Neural cell (in vitro differentiated cells): ENCODE results near the gene EIF4B. TPM values are rescaled to one million over a fixed set of nuclear protein-coding genes. Genes with fewer than 3 reads are reported as not detected.

Experiments used
- H2AFZ ChIP-seq: fragments of 200-600, 300-800 bp; sonication (generic), shearing (Covaris generic); 2 replicates; pipeline ENCODE4 v1.6.0; 2014; ENCODE audit warnings: low read depth, mild to moderate bottlenecking, antibody characterized with exemption, low read length, moderate library complexity
- H3F3A ChIP-seq: fragments of 200-600 bp; shearing (Covaris generic); 2 replicates; pipeline ENCODE4 v1.6.1; 2016; ENCODE audit warnings: mild to moderate bottlenecking, moderate library complexity, mixed read lengths, antibody characterized with exemption, low read length; ENCODE audit not compliant: insufficient read depth, poor library complexity, severe bottlenecking
- H3K27ac ChIP-seq: fragments of 200-600, 300-800 bp; sonication (generic), shearing (Covaris generic); 2 replicates; pipeline ENCODE4 v1.5.1; 2014; ENCODE audit warnings: mild to moderate bottlenecking, low read length, moderate library complexity
- H3K27me3 ChIP-seq: fragments of 300-800, 200-600 bp; sonication (generic), shearing (Covaris generic); 2 replicates; pipeline ENCODE4 v1.6.0; 2014; ENCODE audit warnings: mild to moderate bottlenecking, low read depth, low read length, moderate library complexity; ENCODE audit not compliant: insufficient read depth
- H3K36me3 ChIP-seq: fragments of 300-800, 200-600 bp; sonication (generic), shearing (Covaris generic); 2 replicates; pipeline ENCODE4 v1.5.1; 2014; ENCODE audit warnings: mild to moderate bottlenecking, antibody characterized with exemption, low read length, moderate library complexity; ENCODE audit not compliant: insufficient read depth
- H3K4me2 ChIP-seq: fragments of 300-800, 200-600 bp; sonication (generic), shearing (Covaris generic); 2 replicates; pipeline ENCODE4 v1.6.0; 2014; ENCODE audit warnings: mild to moderate bottlenecking, low read length
- H3K4me3 ChIP-seq: fragments of 300-800, 200-600 bp; sonication (generic), shearing (Covaris generic); 2 replicates; pipeline ENCODE4 v1.5.1; 2014; ENCODE audit warnings: mild to moderate bottlenecking, low read length, moderate library complexity
- H3K79me2 ChIP-seq: fragments of 200-600 bp; shearing (Covaris generic); replicated peaks from 2 replicates; pipeline ENCODE4 v1.6.0; 2014; ENCODE audit warnings: mild to moderate bottlenecking, low read length, moderate library complexity; ENCODE audit not compliant: insufficient read depth
- H3K9ac ChIP-seq: fragments of 300-800, 200-600 bp; sonication (generic), shearing (Covaris generic); 2 replicates; pipeline ENCODE4 v1.6.1; 2016; ENCODE audit warnings: mild to moderate bottlenecking, low read length, mixed read lengths
- H3K9me2 ChIP-seq: fragments of 200-600 bp; shearing (Covaris generic); 2 replicates; pipeline ENCODE4 v1.6.1; 2016; ENCODE audit warnings: mild to moderate bottlenecking, low read length, mixed read lengths; ENCODE audit not compliant: insufficient read depth
- H3K9me3 ChIP-seq: fragments of 200-600, 300-800 bp; sonication (generic), shearing (Covaris generic); 2 replicates; pipeline ENCODE4 v1.6.1; 2016; ENCODE audit warnings: mild to moderate bottlenecking, mixed run types, low read length, moderate library complexity, mixed read lengths
- H4K20me1 ChIP-seq: fragments of 200-600 bp; shearing (Covaris generic); 2 replicates; pipeline ENCODE4 v1.6.1; 2016; ENCODE audit warnings: mild to moderate bottlenecking, mixed run types; ENCODE audit not compliant: insufficient read depth
- EP300 ChIP-seq: fragments of 450-650 bp; conservative IDR thresholded peaks from 2 replicates; pipeline ENCODE4 v1.6.1; 2014; ENCODE audit warnings: antibody characterized with exemption, mild to moderate bottlenecking, moderate library complexity; ENCODE audit not compliant: poor library complexity, severe bottlenecking
- EZH2 ChIP-seq: fragments of 200-600, 300-800 bp; shearing (Covaris generic), sonication (generic); IDR thresholded peaks from 2 replicates; pipeline ENCODE4 v1.6.1; 2014; ENCODE audit warnings: antibody characterized with exemption, low read length, borderline replicate concordance, mild to moderate bottlenecking; ENCODE audit not compliant: insufficient read depth, poor library complexity, severe bottlenecking
- MXI1 ChIP-seq: fragments of 450-650 bp; conservative IDR thresholded peaks from 2 replicates; pipeline ENCODE4 v1.6.1; 2014; ENCODE audit warnings: antibody characterized with exemption, mild to moderate bottlenecking; ENCODE audit not compliant: poor library complexity, severe bottlenecking
- POLR2AphosphoS5 ChIP-seq: IDR thresholded peaks from 2 replicates; pipeline ENCODE4 v1.6.1; 2012
- RAD21 ChIP-seq: fragments of 450-650 bp; conservative IDR thresholded peaks from 2 replicates; pipeline ENCODE4 v1.6.1; 2014; ENCODE audit warnings: antibody characterized with exemption, mild to moderate bottlenecking, moderate library complexity
- REST ChIP-seq: IDR thresholded peaks from 2 replicates; pipeline ENCODE4 v1.6.1; 2012; ENCODE audit warnings: borderline replicate concordance
- SMC3 ChIP-seq: fragments of 450-650 bp; conservative IDR thresholded peaks from 2 replicates; pipeline ENCODE4 v1.6.1; 2014; ENCODE audit warnings: antibody characterized with exemption, mild to moderate bottlenecking, moderate library complexity; ENCODE audit not compliant: poor library complexity
- TAF1 ChIP-seq: IDR thresholded peaks from 2 replicates; pipeline ENCODE4 v1.6.1; 2012; ENCODE audit warnings: low read depth
- polyA plus RNA-seq: library from polyadenylated mRNA; depleted of rRNA; stranded (reverse); fragments of >200 nt; gene quantifications from 2 replicates; pipeline ENCODE4 v1.2.3, GENCODE V29; 2014
- TF ChIP-seq, protein P1 (sequence below): fragments of 450-650 bp; IDR thresholded peaks from 2 replicates; pipeline ENCODE4 v1.5.1; 2014; ENCODE audit warnings: antibody characterized with exemption, mild to moderate bottlenecking, moderate library complexity; ENCODE audit not compliant: poor library complexity, severe bottlenecking

The EIF4B gene
- polyA plus RNA-seq, 1 donor from 2014 or later, result 333 TPM

DNA sequence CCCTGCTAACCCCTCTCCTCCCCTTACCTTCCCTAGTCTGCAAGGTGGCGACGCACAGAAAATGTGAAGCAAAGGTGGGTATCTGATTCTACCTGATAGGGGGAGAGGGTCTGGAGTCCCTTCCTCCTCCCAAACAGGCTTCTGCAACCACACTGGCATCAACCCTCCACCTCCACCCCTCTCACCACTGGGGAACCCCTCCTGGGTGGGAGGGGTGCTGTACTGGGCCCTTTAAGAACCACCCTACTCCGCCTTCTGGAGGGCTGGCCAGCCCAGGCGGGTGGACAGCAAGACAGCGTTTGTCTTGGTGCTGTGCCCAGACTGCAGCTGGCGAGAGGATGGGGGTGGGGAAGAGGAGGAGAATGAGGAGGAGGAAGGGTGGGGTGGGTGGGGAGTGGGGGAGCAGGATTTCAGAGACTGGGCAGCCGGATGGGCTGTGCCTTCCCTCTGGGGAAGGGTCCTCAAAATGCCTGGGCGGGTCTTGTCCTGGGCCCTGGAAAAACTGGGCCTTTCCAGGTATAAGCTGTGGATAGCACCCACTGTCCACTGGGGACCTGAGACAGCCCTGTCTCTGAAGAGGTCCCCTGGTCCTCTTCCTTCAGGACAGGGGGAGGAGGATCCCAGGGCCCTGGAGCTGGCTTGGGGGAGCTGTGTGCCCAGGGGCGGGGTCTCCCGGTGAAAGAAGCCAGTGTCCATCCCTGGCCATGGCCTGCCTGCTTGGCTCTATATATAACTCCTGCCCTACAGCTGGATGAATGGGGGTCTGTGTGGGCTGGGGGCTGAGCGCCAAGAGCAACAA lies 46.4 kb downstream of the EIF4B start:
- H3F3A ChIP-seq, result no peaks in the 10 kb centered on the region
- no peaks in the 10 kb centered on the region for H3K79me2 ChIP-seq
- no peak overlapping the region for H3K9ac ChIP-seq
- H3K36me3 ChIP-seq, result no peaks in the 10 kb centered on the region
- no peak overlapping the region for H3K4me2 ChIP-seq
- TF ChIP-seq RAD21, result no peak
- TF ChIP-seq EP300, result no peak
- TF ChIP-seq, protein P1, sequence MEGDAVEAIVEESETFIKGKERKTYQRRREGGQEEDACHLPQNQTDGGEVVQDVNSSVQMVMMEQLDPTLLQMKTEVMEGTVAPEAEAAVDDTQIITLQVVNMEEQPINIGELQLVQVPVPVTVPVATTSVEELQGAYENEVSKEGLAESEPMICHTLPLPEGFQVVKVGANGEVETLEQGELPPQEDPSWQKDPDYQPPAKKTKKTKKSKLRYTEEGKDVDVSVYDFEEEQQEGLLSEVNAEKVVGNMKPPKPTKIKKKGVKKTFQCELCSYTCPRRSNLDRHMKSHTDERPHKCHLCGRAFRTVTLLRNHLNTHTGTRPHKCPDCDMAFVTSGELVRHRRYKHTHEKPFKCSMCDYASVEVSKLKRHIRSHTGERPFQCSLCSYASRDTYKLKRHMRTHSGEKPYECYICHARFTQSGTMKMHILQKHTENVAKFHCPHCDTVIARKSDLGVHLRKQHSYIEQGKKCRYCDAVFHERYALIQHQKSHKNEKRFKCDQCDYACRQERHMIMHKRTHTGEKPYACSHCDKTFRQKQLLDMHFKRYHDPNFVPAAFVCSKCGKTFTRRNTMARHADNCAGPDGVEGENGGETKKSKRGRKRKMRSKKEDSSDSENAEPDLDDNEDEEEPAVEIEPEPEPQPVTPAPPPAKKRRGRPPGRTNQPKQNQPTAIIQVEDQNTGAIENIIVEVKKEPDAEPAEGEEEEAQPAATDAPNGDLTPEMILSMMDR, result no peak
- TF ChIP-seq POLR2AphosphoS5, result no peak
- no peak for TF ChIP-seq EZH2
- no peak for TF ChIP-seq TAF1
- no peak for TF ChIP-seq REST
- no peak for TF ChIP-seq SMC3
- no peak for TF ChIP-seq MXI1
- H3K27ac ChIP-seq, result no peak overlapping the region
- no peaks in the 10 kb centered on the region for H3K9me3 ChIP-seq
- H3K27me3 ChIP-seq, result no peaks in the 10 kb centered on the region
- no peak overlapping the region for H3K4me3 ChIP-seq
- H4K20me1 ChIP-seq, result no peaks in the 10 kb centered on the region
- H2AFZ ChIP-seq, result no peak overlapping the region
- H3K9me2 ChIP-seq, result no peaks in the 10 kb centered on the region

GRCh38 chr12:53053218-53054111 lies 47.2 kb downstream of the EIF4B start:
- H4K20me1 ChIP-seq, result no peaks in the 10 kb centered on the region
- H3K79me2 ChIP-seq, result no peaks in the 10 kb centered on the region
- peak overlapping the region; percentile 53 for H3K27ac ChIP-seq
- no peak overlapping the region for H2AFZ ChIP-seq
- peak overlapping the region; percentile 63 for H3K4me2 ChIP-seq
- H3K9me2 ChIP-seq, result no peaks in the 10 kb centered on the region
- H3K36me3 ChIP-seq, result no peaks in the 10 kb centered on the region
- no peak for TF ChIP-seq RAD21
- TF ChIP-seq, protein P1, result peak; percentile 60
- no peak for TF ChIP-seq REST
- H3K9me3 ChIP-seq, result no peaks in the 10 kb centered on the region
- peak overlapping the region; percentile 66 for H3K9ac ChIP-seq
- no peaks in the 10 kb centered on the region for H3F3A ChIP-seq
- H3K27me3 ChIP-seq, result no peaks in the 10 kb centered on the region
- H3K4me3 ChIP-seq, result peak overlapping the region; percentile 74
